Measurements from ENCODE around the gene GNAT3.

The GNAT3 gene

GRCh38 chr7:80432166-80432565, 79.7 kb downstream of the GNAT3 start:
- no peak for DNase-seq (ENCODE audit: low read depth, low spot score)

GRCh38 chr7:80429181-80429580, 82.7 kb downstream of the GNAT3 start:
- no peak for DNase-seq (ENCODE audit: low read depth, low spot score)

More at GRCh38 chr7:80432166-80432565, 79.7 kb downstream of the GNAT3 start:
- no peak overlapping the region for H3K27ac ChIP-seq

GRCh38 chr7:80428161-80429054, 83.5 kb downstream of the GNAT3 start:
- no peak overlapping the region for H3K27ac ChIP-seq
- DNase-seq (ENCODE audit: low read depth, low spot score) = no peak

More at GRCh38 chr7:80429181-80429580, 82.7 kb downstream of the GNAT3 start:
- no peak overlapping the region for H3K27ac ChIP-seq

GRCh38 chr7:80427218-80427617, 84.6 kb downstream of the GNAT3 start:
- no peak overlapping the region for H3K27ac ChIP-seq
- no peak for DNase-seq (ENCODE audit: low read depth, low spot score)

GRCh38 chr7:80420876-80421275, 91.0 kb downstream of the GNAT3 start:
- no peak for DNase-seq (ENCODE audit: low read depth, low spot score)

GRCh38 chr7:80417211-80417793, 94.6 kb downstream of the GNAT3 start:
- H3K27ac ChIP-seq = no peak overlapping the region
- DNase-seq (ENCODE audit: low read depth, low spot score) = no peak

More at GRCh38 chr7:80420876-80421275, 91.0 kb downstream of the GNAT3 start:
- no peak overlapping the region for H3K27ac ChIP-seq

GRCh38 chr7:80415522-80415921, 96.3 kb downstream of the GNAT3 start:
- DNase-seq (ENCODE audit: low read depth, low spot score) = no peak
- no peak overlapping the region for H3K27ac ChIP-seq

GRCh38 chr7:80415114-80415513, 96.8 kb downstream of the GNAT3 start:
- DNase-seq (ENCODE audit: low read depth, low spot score) = no peak
- no peak overlapping the region for H3K27ac ChIP-seq

- H3K27ac ChIP-seq = no peak overlapping the region
Observed at GRCh38 chr7:80414331-80414730, 97.5 kb downstream of the GNAT3 start.

GRCh38 chr7:80413383-80413945, 98.4 kb downstream of the GNAT3 start:
- no peak for DNase-seq (ENCODE audit: low read depth, low spot score)
- no peak overlapping the region for H3K27ac ChIP-seq

More at GRCh38 chr7:80414331-80414730, 97.5 kb downstream of the GNAT3 start:
- no peak for DNase-seq (ENCODE audit: low read depth, low spot score)

GRCh38 chr7:80412842-80413241, 99.0 kb downstream of the GNAT3 start:
- no peak overlapping the region for H3K27ac ChIP-seq
- peak; percentile 55 for DNase-seq (ENCODE audit: low read depth, low spot score)

- no peak for DNase-seq (ENCODE audit: low read depth, low spot score)
- no peak overlapping the region for H3K27ac ChIP-seq
Observed at GRCh38 chr7:80411621-80412020, 100.2 kb downstream of the GNAT3 start.

- DNase-seq (ENCODE audit: low read depth, low spot score) = no peak
- H3K27ac ChIP-seq = no peak overlapping the region
Observed at GRCh38 chr7:80410081-80410480, 101.8 kb downstream of the GNAT3 start.

All from epithelial cell of prostate (primary cell).